ENCODE data around the gene P2RX4. TPM values are rescaled to one million over a fixed set of nuclear protein-coding genes. Genes with fewer than 3 reads are reported as not detected.

P2RX4 gene
- total RNA-seq, 2 experiments from 2014 or later, result 10.8 to 17.7 TPM

DNA sequence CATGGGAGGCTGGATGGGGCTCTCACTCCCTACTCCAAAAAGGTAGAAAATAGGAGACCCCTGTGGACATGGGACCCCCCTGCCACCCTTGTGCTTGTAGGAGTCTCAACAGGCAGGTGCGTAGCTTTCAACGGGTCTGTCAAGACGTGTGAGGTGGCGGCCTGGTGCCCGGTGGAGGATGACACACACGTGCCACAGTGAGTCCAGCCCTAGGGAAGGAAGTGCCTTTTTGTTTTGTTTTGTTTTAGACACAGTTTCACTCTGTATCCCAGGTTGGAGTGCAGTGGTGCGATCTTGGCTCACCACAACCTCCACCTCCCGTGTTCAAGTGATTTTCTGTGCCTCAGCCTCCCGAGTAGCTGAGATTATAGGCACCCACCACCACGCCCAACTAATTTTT is 12.9 kb downstream of the P2RX4 start:
- Histone ChIP-seq H3K36me3 (ENCODE audit: insufficient read depth, low read length) (no peaks in the 10 kb centered on the region), H2AFZ (ENCODE audit: low read length) (no peak overlapping the region), H3K9me2 (ENCODE audit: insufficient read depth, low read length) (no peaks in the 10 kb centered on the region), H3K79me2 (ENCODE audit: insufficient read depth, low read depth, low read length) (no peaks in the 10 kb centered on the region), H3K27ac (ENCODE audit: low read depth, low read length, poor library complexity, severe bottlenecking) (no peak overlapping the region), H4K20me1 (ENCODE audit: insufficient read depth, low read length) (no peaks in the 10 kb centered on the region), H3K4me2 (ENCODE audit: low read length) (no peak overlapping the region), H3K9me3 (ENCODE audit: low read length) (no peaks in the 10 kb centered on the region), H3K4me1 (ENCODE audit: insufficient read depth, low read length, poor library complexity, severe bottlenecking) (peaks cover 19% of the 10 kb centered on the region), H3K4me3 (ENCODE audit: low read depth, low read length, poor library complexity, severe bottlenecking) (no peak overlapping the region)
- DNase-seq (ENCODE audit: low spot score), result no peak
- intact Hi-C loops (cut with micrococcal nuclease; ENCODE audit: unreplicated experiment), result no loop called here
- BruUV-seq (replicated peaks), result no TSS peak
- POLR2A ChIA-PET, result interaction anchor here (0.6 to 1.0 kb wide), 2 partner anchors 10 to 191 kb away, joined by 3 read pairs; no protein-coding TSS in a partner anchor
- CTCF ChIA-PET (ENCODE audit: unreplicated experiment), result no interaction called here
- no peak for TF ChIP-seq EZH2phosphoT487 (IDR thresholded peaks at IDR 0.05; ENCODE audit: borderline replicate concordance, low read depth, low read length)
- TF ChIP-seq CTCF (conservative IDR thresholded peaks at IDR 0.05; ENCODE audit: low read length), result no peak

DNA sequence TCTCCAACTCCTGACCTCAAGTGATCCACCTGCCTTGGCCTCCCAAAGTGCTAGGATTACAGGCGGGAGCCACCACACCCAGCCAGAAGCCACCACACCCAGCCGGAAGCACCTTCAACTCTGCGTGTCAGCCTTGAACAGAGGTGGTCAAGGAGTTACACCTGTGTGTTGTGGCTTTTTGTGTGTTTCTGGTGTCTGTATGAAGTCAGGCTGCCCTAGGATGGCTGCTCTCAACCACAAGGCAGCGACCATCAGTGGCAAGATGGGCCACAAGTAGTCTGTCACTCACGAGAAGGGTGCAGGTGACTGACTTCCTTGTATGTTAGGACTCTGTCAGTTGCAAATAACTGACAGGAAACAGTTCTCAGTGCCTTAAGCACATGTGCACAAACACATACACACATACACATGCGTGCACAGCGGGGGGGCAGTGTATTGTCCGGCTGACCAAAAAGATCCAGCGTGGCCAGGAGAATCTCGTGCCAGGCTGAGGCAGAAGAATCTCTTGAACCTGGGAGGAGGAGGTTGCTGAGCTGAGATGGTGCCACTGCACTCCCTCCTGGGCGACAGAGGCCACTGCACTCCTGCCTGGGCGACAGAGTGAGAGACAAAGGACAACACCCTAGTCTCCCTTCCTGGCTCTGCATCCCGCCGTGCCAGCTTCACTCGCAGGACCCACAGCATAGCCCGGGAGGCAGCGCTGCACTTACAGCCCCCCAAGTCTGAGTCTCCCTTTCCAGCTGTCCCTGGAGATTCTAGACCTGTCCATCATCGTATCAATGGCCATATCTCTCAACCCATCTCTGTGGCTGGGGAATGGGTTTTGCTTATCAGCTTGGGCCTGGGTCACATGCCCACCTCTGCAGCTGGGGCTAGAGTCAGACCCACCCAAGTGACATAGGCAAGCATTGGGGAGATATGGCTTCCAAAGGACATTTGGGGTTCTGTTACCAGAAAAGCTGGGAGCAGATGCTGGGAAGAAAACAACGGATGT is 13.7 kb downstream of the P2RX4 start:
- H3K4me2 ChIP-seq (ENCODE audit: low read length), result no peak overlapping the region
- ChIA-PET CTCF (ENCODE audit: unreplicated experiment) (interaction anchor here (1.2 kb wide), 1 partner anchor 32 kb away, joined by 4 read pairs; no protein-coding TSS in a partner anchor), POLR2A (interaction anchor here (0.5 kb wide), 1 partner anchor 211 kb away, joined by 4 read pairs; no protein-coding TSS in a partner anchor)
- no peaks in the 10 kb centered on the region for H3K9me2 ChIP-seq (ENCODE audit: insufficient read depth, low read length)
- H3K79me2 ChIP-seq (ENCODE audit: insufficient read depth, low read depth, low read length), result no peaks in the 10 kb centered on the region
- no peaks in the 10 kb centered on the region for H3K36me3 ChIP-seq (ENCODE audit: insufficient read depth, low read length)
- intact Hi-C loops (cut with micrococcal nuclease; ENCODE audit: unreplicated experiment), result no loop called here
- BruUV-seq (replicated peaks), result no TSS peak
- DNase-seq (ENCODE audit: low spot score), result peak; percentile 42
- peaks cover 19% of the 10 kb centered on the region for H3K4me1 ChIP-seq (ENCODE audit: insufficient read depth, low read length, poor library complexity, severe bottlenecking)
- H3K4me3 ChIP-seq (ENCODE audit: low read depth, low read length, poor library complexity, severe bottlenecking), result no peak overlapping the region
- TF ChIP-seq EZH2phosphoT487 (IDR thresholded peaks at IDR 0.05; ENCODE audit: borderline replicate concordance, low read depth, low read length) (no peak), CTCF (conservative IDR thresholded peaks at IDR 0.05; ENCODE audit: low read length) (peak; percentile 53)
- H2AFZ ChIP-seq (ENCODE audit: low read length), result no peak overlapping the region
- H3K9me3 ChIP-seq (ENCODE audit: low read length), result no peaks in the 10 kb centered on the region
- H3K27ac ChIP-seq (ENCODE audit: low read depth, low read length, poor library complexity, severe bottlenecking), result no peak overlapping the region
- H4K20me1 ChIP-seq (ENCODE audit: insufficient read depth, low read length), result no peaks in the 10 kb centered on the region
